Tibial nerve (tissue), 4 donors: ENCODE results near the gene GRIA1.

Experiments used
- CTCF ChIP-seq, 5 experiments: fragments of 200-600 bp in 3 of 5; fragments of 450-650 bp in 2 of 5; sonication (generic) in 3 of 5; IDR thresholded peaks; one replicate each; pipeline ENCODE4 v1.5.1; 2016 to 2019; ENCODE audit warnings: antibody characterized with exemption in 5 of 5, mild to moderate bottlenecking in 3 of 5, moderate library complexity in 2 of 5
- EP300 ChIP-seq, 2 donors: sonication (generic); formaldehyde crosslinking; IDR thresholded peaks; one replicate each; pipeline ENCODE4 v1.6.1; 2017; ENCODE audit warnings: antibody characterized with exemption in 2 of 2, mild to moderate bottlenecking in 1 of 2

GRCh38 chr5:153794327-153794726 is 303.9 kb downstream of the GRIA1 start:
- no peak for TF ChIP-seq CTCF (IDR thresholded peaks at IDR 0.05)
- no peak for TF ChIP-seq EP300 (IDR thresholded peaks at IDR 0.05)
